KMS-11 (cell line): Measurements from ENCODE around the gene NYAP1.

ENCODE experiments used
- H2AFZ ChIP-seq: fragments of 200-600 bp; sonication (generic); 2 replicates; pipeline ENCODE4 v1.6.1; 2016; ENCODE audit warnings: antibody characterized with exemption, mixed run types, low read depth
- H3K27ac ChIP-seq: fragments of 200-600 bp; sonication (generic); 2 replicates; pipeline ENCODE4 v1.6.1; 2016; ENCODE audit warnings: mild to moderate bottlenecking, mixed run types
- H3K27me3 ChIP-seq: fragments of 200-600 bp; sonication (generic); 2 replicates; pipeline ENCODE4 v1.6.1; 2017; ENCODE audit warnings: mild to moderate bottlenecking, low read depth, mixed run types, moderate library complexity; ENCODE audit not compliant: insufficient read depth
- H3K36me3 ChIP-seq: fragments of 200-600 bp; sonication (generic); 2 replicates; pipeline ENCODE4 v1.6.1; 2017; ENCODE audit warnings: mild to moderate bottlenecking, mixed run types; ENCODE audit not compliant: insufficient read depth
- H3K4me1 ChIP-seq: fragments of 200-600 bp; sonication (generic); 2 replicates; pipeline ENCODE4 v1.6.1; 2016; ENCODE audit warnings: mild to moderate bottlenecking, low read depth, mixed run types; ENCODE audit not compliant: poor library complexity, severe bottlenecking
- H3K4me2 ChIP-seq: fragments of 200-600 bp; sonication (generic); 2 replicates; pipeline ENCODE4 v1.7.0; 2016; ENCODE audit warnings: mild to moderate bottlenecking, mixed run types
- H3K4me3 ChIP-seq: fragments of 200-600 bp; sonication (generic); IDR thresholded peaks from 2 replicates; pipeline ENCODE4 v1.6.1; 2017; ENCODE audit warnings: low read depth, low read length, mixed read lengths; ENCODE audit not compliant: insufficient read depth
- H3K79me2 ChIP-seq: fragments of 200-600 bp; sonication (generic); 2 replicates; pipeline ENCODE4 v1.6.1; 2016; ENCODE audit warnings: low read depth, mixed run types; ENCODE audit not compliant: insufficient read depth
- H3K9ac ChIP-seq: fragments of 200-600 bp; sonication (generic); 2 replicates; pipeline ENCODE4 v1.6.1; 2016; ENCODE audit warnings: mild to moderate bottlenecking, mixed run types
- H4K20me1 ChIP-seq: fragments of 200-600 bp; sonication (generic); 2 replicates; pipeline ENCODE4 v1.6.1; 2016; ENCODE audit warnings: mild to moderate bottlenecking, mixed run types; ENCODE audit not compliant: insufficient read depth
- TF ChIP-seq, protein P1 (sequence below): fragments of 200-600 bp; sonication (generic); conservative IDR thresholded peaks from 2 replicates; pipeline ENCODE4 v1.6.1; 2017; ENCODE audit warnings: low read depth, mild to moderate bottlenecking, antibody characterized with exemption, low read length, moderate library complexity, mixed read lengths

The NYAP1 gene

GRCh38 chr7:100504887-100505611 lies 21.3 kb downstream of the NYAP1 start:
- no peaks in the 10 kb centered on the region for H3K79me2 ChIP-seq
- H4K20me1 ChIP-seq: no peaks in the 10 kb centered on the region
- no peaks in the 10 kb centered on the region for H3K36me3 ChIP-seq
- no peaks in the 10 kb centered on the region for H3K27me3 ChIP-seq
- no peak overlapping the region for H3K4me3 ChIP-seq
- no peak overlapping the region for H3K27ac ChIP-seq
- H3K4me2 ChIP-seq: no peak overlapping the region
- peaks cover 9% of the 10 kb centered on the region for H3K4me1 ChIP-seq
- H3K9ac ChIP-seq: no peak overlapping the region
- no peak overlapping the region for H2AFZ ChIP-seq
- TF ChIP-seq, protein P1, sequence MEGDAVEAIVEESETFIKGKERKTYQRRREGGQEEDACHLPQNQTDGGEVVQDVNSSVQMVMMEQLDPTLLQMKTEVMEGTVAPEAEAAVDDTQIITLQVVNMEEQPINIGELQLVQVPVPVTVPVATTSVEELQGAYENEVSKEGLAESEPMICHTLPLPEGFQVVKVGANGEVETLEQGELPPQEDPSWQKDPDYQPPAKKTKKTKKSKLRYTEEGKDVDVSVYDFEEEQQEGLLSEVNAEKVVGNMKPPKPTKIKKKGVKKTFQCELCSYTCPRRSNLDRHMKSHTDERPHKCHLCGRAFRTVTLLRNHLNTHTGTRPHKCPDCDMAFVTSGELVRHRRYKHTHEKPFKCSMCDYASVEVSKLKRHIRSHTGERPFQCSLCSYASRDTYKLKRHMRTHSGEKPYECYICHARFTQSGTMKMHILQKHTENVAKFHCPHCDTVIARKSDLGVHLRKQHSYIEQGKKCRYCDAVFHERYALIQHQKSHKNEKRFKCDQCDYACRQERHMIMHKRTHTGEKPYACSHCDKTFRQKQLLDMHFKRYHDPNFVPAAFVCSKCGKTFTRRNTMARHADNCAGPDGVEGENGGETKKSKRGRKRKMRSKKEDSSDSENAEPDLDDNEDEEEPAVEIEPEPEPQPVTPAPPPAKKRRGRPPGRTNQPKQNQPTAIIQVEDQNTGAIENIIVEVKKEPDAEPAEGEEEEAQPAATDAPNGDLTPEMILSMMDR: no peak

GRCh38 chr7:100506356-100506923 lies 22.7 kb downstream of the NYAP1 start:
- TF ChIP-seq, protein P1: no peak
- H3K4me1 ChIP-seq: peaks cover 9% of the 10 kb centered on the region
- H2AFZ ChIP-seq: no peak overlapping the region
- no peak overlapping the region for H3K4me2 ChIP-seq
- H3K27me3 ChIP-seq: no peaks in the 10 kb centered on the region
- no peak overlapping the region for H3K27ac ChIP-seq
- H3K36me3 ChIP-seq: no peaks in the 10 kb centered on the region
- no peaks in the 10 kb centered on the region for H3K79me2 ChIP-seq
- no peak overlapping the region for H3K4me3 ChIP-seq
- H3K9ac ChIP-seq: no peak overlapping the region
- no peaks in the 10 kb centered on the region for H4K20me1 ChIP-seq

DNA sequence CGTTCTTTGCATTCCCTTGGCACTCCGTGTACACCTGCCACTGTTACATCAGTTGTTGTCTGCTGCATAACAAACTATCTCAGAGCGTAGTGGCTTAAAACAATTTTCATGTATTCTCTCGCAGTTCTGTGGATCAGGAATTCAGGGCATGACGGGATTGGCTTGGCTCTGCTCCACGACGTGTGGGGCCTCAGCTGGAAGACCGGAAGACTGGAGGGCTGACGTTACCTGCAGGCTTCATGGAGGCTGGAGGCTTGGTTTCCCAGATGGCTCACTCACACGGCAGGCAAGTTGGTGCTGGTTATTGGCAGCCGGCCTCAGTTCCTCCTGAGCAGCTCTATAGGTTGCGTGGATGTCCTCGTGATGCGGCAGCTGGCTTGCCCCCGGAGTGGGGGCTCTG lies 25.5 kb downstream of the NYAP1 start:
- Histone ChIP-seq H3K79me2 (no peaks in the 10 kb centered on the region), H3K9ac (no peak overlapping the region), H4K20me1 (no peaks in the 10 kb centered on the region), H3K4me2 (no peak overlapping the region), H2AFZ (no peak overlapping the region), H3K4me3 (no peak overlapping the region), H3K27ac (no peak overlapping the region), H3K36me3 (no peaks in the 10 kb centered on the region), H3K4me1 (no peaks in the 10 kb centered on the region), H3K27me3 (no peaks in the 10 kb centered on the region)
- TF ChIP-seq, protein P1: no peak

GRCh38 chr7:100510437-100511239 lies 26.9 kb downstream of the NYAP1 start:
- Histone ChIP-seq H2AFZ (no peak overlapping the region), H3K4me3 (no peak overlapping the region), H3K27me3 (no peaks in the 10 kb centered on the region), H4K20me1 (no peaks in the 10 kb centered on the region), H3K79me2 (no peaks in the 10 kb centered on the region), H3K4me2 (no peak overlapping the region), H3K27ac (no peak overlapping the region), H3K36me3 (no peaks in the 10 kb centered on the region), H3K9ac (no peak overlapping the region), H3K4me1 (peaks cover 10% of the 10 kb centered on the region)
- TF ChIP-seq, protein P1: no peak
